Measurements from ENCODE around the gene SMAD3. TPM values are rescaled to one million over a fixed set of nuclear protein-coding genes. Genes with fewer than 3 reads are reported as not detected.

The SMAD3 gene
- total and polyA plus RNA-seq, 10 of the 15 experiments (the other 5 are each of a cell fraction or from before 2014, with no cell fraction given): 5.6 to 43.2 (median 16.0) TPM

DNA sequence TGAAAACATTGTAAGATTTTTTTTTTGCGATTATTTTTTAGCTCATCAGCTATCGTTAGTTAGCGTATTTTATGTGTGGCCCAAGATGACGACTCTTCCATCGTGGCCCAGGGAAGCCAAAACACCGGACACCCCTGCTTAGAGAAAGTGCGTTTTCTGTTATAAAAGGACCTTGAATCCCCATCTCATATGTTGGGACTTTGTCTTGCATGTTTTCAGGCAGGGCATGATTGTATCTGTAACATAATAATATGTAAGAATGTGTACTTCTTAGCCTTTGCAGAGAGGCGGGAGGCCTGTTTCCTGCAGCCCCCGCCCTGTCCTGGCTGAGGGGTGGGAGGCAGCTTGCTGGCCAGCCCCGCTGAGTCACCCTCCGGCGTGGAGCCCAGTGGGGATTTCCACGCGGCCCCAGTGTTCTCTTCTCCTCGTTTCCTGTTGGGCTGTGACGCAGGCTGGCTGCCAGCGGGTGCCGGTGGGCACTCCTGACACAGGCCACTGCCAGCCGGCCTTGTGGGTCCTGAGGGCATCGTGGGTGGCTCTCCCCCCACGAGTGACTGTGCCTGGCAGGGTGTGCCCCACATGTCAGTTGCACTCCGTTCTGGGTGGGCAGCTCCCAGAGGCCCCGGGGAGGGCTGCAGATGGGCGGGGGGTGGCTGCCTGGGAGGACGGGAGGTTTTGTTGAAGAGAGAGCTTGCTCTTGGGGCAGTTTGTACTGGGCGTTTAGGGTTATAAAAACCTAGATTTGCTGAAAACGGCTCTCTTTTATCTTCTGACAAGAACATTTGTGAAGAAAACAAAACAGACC, 55.6 kb downstream of the SMAD3 start (continued):
- TF ChIP-seq SMAD1 (IDR thresholded peaks at IDR 0.05; ENCODE audit: low read depth, partially characterized antibody): no peak
- TF ChIP-seq CBX5 (IDR thresholded peaks at IDR 0.05; ENCODE audit: low read depth): no peak
- no peak for TF ChIP-seq RBBP5 (conservative IDR thresholded peaks at IDR 0.05)
- no peak for TF ChIP-seq CBX3 (IDR thresholded peaks at IDR 0.05; ENCODE audit: borderline replicate concordance, low read depth)
- TF ChIP-seq STAT1 (conservative IDR thresholded peaks at IDR 0.05): no peak
- no peak for TF ChIP-seq CHD1 (IDR thresholded peaks at IDR 0.05; ENCODE audit: low read depth, low read length)
- TF ChIP-seq, protein P1, sequence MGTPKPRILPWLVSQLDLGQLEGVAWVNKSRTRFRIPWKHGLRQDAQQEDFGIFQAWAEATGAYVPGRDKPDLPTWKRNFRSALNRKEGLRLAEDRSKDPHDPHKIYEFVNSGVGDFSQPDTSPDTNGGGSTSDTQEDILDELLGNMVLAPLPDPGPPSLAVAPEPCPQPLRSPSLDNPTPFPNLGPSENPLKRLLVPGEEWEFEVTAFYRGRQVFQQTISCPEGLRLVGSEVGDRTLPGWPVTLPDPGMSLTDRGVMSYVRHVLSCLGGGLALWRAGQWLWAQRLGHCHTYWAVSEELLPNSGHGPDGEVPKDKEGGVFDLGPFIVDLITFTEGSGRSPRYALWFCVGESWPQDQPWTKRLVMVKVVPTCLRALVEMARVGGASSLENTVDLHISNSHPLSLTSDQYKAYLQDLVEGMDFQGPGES (IDR thresholded peaks at IDR 0.05): no peak
- peak; percentile 90 to 93 for TF ChIP-seq IKZF2 (IDR thresholded peaks at IDR 0.05)
- 0 out of 2 replicates have a peak, but pooled peaks have one; percentile 31 for TF ChIP-seq BRCA1 (IDR thresholded peaks at IDR 0.05; ENCODE audit: low read depth, low read length)
- TF ChIP-seq CEBPZ (IDR thresholded peaks at IDR 0.05; ENCODE audit: low read depth, low read length): no peak
- TF ChIP-seq BMI1 (IDR thresholded peaks at IDR 0.05; ENCODE audit: borderline replicate concordance): peak; percentile 12; the same call in 1 of the 2 replicates
- no peak for TF ChIP-seq ZZZ3 (IDR thresholded peaks at IDR 0.05; ENCODE audit: control insufficient read depth, insufficient read length, low read depth)
- no peak for TF ChIP-seq CEBPB (IDR thresholded peaks at IDR 0.05; ENCODE audit: borderline replicate concordance in 1 of 2, low read depth in 2 of 2, low read length in 2 of 2)
- TF ChIP-seq ZNF592 (IDR thresholded peaks at IDR 0.05): peak; percentile 90; the same call in 1 of the 2 replicates
- no peak for TF ChIP-seq NR2C1 (IDR thresholded peaks at IDR 0.05)
- TF ChIP-seq CTCF (IDR thresholded peaks at IDR 0.05 in 2 of 3, conservative IDR thresholded peaks at IDR 0.05 in 1 of 3; ENCODE audit: control insufficient read depth in 2 of 3, extremely low read depth in 1 of 3, insufficient read depth in 1 of 3, low read depth in 3 of 3, low read length in 3 of 3): no peak
- peak; percentile 95 for TF ChIP-seq RELB (IDR thresholded peaks at IDR 0.05; ENCODE audit: low read depth)
